IMR-90 (cell line): ENCODE measurements around the gene ITPR3. TPM values are rescaled to one million over a fixed set of nuclear protein-coding genes. Genes with fewer than 3 reads are reported as not detected.

Source experiments
- ATAC-seq: fragments of 200-7000 bp; cut with Tn5 transposase; 2 replicates; pipeline ENCODE4 v1.9.1; 2020; ENCODE audit warnings: low read depth, mild to moderate bottlenecking, moderate library complexity
- BruUV-seq: library from RNA; stranded (reverse); fragments of 400-500 nt; replicated peaks from 2 replicates; lab custom pipeline; 2021; lab: Mats Ljungman, UMichigan
- CTCF ChIA-PET: fragments of 300-600 bp; formaldehyde crosslinking; extraction: SDS; loops from one replicate; lab custom pipeline; 2021; ENCODE audit warnings: antibody characterized with exemption; lab: Yijun Ruan, JAX
- POLR2A ChIA-PET: fragments of 300-600 bp; sonication (Branson Sonifier 250); formaldehyde crosslinking; loops from one replicate; lab custom pipeline; 2022; ENCODE audit warnings: antibody characterized with exemption; ENCODE audit not compliant: unreplicated experiment; lab: Charles Lee
- DNase-seq: peaks from one replicate; pipeline ENCODE4 v3.0.0; 2013
- H2AFZ ChIP-seq: replicated peaks from 2 replicates; pipeline ENCODE3; 2013; ENCODE audit warnings: low read length, mild to moderate bottlenecking; ENCODE audit not compliant: poor library complexity
- H2AK5ac ChIP-seq: 2 replicates; pipeline ENCODE4 v1.6.1; 2013; ENCODE audit warnings: low read depth, low read length, inconsistent platforms
- H2AK9ac ChIP-seq: replicated peaks from 2 replicates; pipeline ENCODE3; 2013; ENCODE audit warnings: mild to moderate bottlenecking, low read depth, low read length, moderate library complexity; ENCODE audit not compliant: poor library complexity
- H2BK120ac ChIP-seq: 2 replicates; pipeline ENCODE4 v1.6.1; 2013; ENCODE audit warnings: low read depth, low read length, inconsistent platforms
- H2BK15ac ChIP-seq: 3 replicates; pipeline ENCODE4 v1.6.1; 2013; ENCODE audit warnings: low read depth, low read length, inconsistent platforms
- H2BK20ac ChIP-seq: 2 replicates; pipeline ENCODE4 v1.6.1; 2013; ENCODE audit warnings: low read depth, mild to moderate bottlenecking, inconsistent platforms, low read length, moderate library complexity
- H2BK5ac ChIP-seq: 2 replicates; pipeline ENCODE4 v1.6.1; 2013; ENCODE audit warnings: mild to moderate bottlenecking, low read depth, low read length, inconsistent platforms; ENCODE audit not compliant: poor library complexity, severe bottlenecking
- H3K14ac ChIP-seq: replicated peaks from 2 replicates; pipeline ENCODE4 v1.6.1; 2013; ENCODE audit warnings: low read depth, low read length, inconsistent platforms
- H3K18ac ChIP-seq: 2 replicates; pipeline ENCODE4 v1.6.1; 2013; ENCODE audit warnings: low read depth, low read length, control low read depth
- H3K23ac ChIP-seq: 2 replicates; pipeline ENCODE4 v1.6.1; 2013; ENCODE audit warnings: low read depth, low read length, inconsistent platforms
- H3K27ac ChIP-seq: 2 replicates; pipeline ENCODE4 v1.5.1; 2013; ENCODE audit warnings: mild to moderate bottlenecking, control low read depth, low read length; ENCODE audit not compliant: insufficient read depth
- H3K27me3 ChIP-seq: 2 replicates; pipeline ENCODE4 v1.6.1; 2013; ENCODE audit warnings: low read length; ENCODE audit not compliant: control insufficient read depth, insufficient read depth
- H3K36me3 ChIP-seq: 2 replicates; pipeline ENCODE4 v1.6.1; 2013; ENCODE audit warnings: low read length, mixed read lengths; ENCODE audit not compliant: control insufficient read depth, insufficient read depth
- H3K4ac ChIP-seq: 2 replicates; pipeline ENCODE4 v1.6.1; 2013; ENCODE audit warnings: low read depth, low read length, inconsistent platforms
- H3K4me1 ChIP-seq: 2 replicates; pipeline ENCODE4 v1.6.1; 2013; ENCODE audit warnings: low read length, mixed read lengths; ENCODE audit not compliant: control insufficient read depth, insufficient read depth
- H3K4me2 ChIP-seq: 2 replicates; pipeline ENCODE4 v1.6.1; 2013; ENCODE audit warnings: low read depth, mild to moderate bottlenecking, control low read depth, low read length, moderate library complexity
- H3K4me3 ChIP-seq: 2 replicates; pipeline ENCODE4 v1.5.1; 2013; ENCODE audit warnings: low read depth, mild to moderate bottlenecking, control low read depth, low read length, moderate library complexity; ENCODE audit not compliant: insufficient read depth
- H3K56ac ChIP-seq: 2 replicates; pipeline ENCODE4 v1.6.1; 2013; ENCODE audit warnings: low read length, inconsistent platforms; ENCODE audit not compliant: insufficient read depth; ENCODE audit errors: extremely low read depth
- H3K79me1 ChIP-seq, 2 experiments: 2 replicates each; pipeline ENCODE4 v1.6.1; 2013; ENCODE audit warnings: low read length in 2 of 2, inconsistent platforms in 1 of 2, low read depth in 1 of 2
- H3K9ac ChIP-seq: 2 replicates; pipeline ENCODE4 v1.6.1; 2013; ENCODE audit warnings: low read depth, low read length, control low read depth
- H3K9me1 ChIP-seq: 2 replicates; pipeline ENCODE4 v1.6.1; 2013; ENCODE audit warnings: low read length, inconsistent platforms; ENCODE audit not compliant: insufficient read depth
- H3K9me3 ChIP-seq: 2 replicates; pipeline ENCODE4 v1.6.1; 2013; ENCODE audit warnings: low read length; ENCODE audit not compliant: control insufficient read depth, insufficient read depth
- H4K20me1 ChIP-seq: 2 replicates; pipeline ENCODE4 v1.6.1; 2013; ENCODE audit warnings: low read length, inconsistent platforms; ENCODE audit not compliant: insufficient read depth
- H4K5ac ChIP-seq: 2 replicates; pipeline ENCODE4 v1.6.1; 2013; ENCODE audit warnings: mild to moderate bottlenecking, low read depth, low read length, control low read depth
- H4K8ac ChIP-seq, 2 experiments: 2 replicates each; pipeline ENCODE4 v1.6.1; 2013; ENCODE audit warnings: low read depth in 2 of 2, low read length in 2 of 2, control low read depth in 1 of 2, inconsistent platforms in 1 of 2
- H4K91ac ChIP-seq: 2 replicates; pipeline ENCODE4 v1.6.1; 2013; ENCODE audit warnings: low read depth, low read length, inconsistent platforms; ENCODE audit not compliant: insufficient read depth
- BHLHE40 ChIP-seq: fragments of 150-350 bp; IDR thresholded peaks from 2 replicates; pipeline ENCODE4 v1.6.1; 2016; ENCODE audit warnings: mild to moderate bottlenecking, low read depth, low read length
- CHD1 ChIP-seq: IDR thresholded peaks from 2 replicates; pipeline ENCODE4 v1.6.1; 2012; ENCODE audit warnings: low read depth, low read length, improper control_type of control experiment
- CTCF ChIP-seq: conservative IDR thresholded peaks from 2 replicates; pipeline ENCODE4 v1.5.1; 2012; ENCODE audit warnings: mild to moderate bottlenecking, low read depth, low read length, improper control_type of control experiment
- ELK1 ChIP-seq: fragments of 150-350 bp; IDR thresholded peaks from 2 replicates; pipeline ENCODE4 v1.6.1; 2016; ENCODE audit warnings: low read depth, mild to moderate bottlenecking, low read length, moderate library complexity, borderline replicate concordance
- MAFK ChIP-seq: IDR thresholded peaks from 2 replicates; pipeline ENCODE4 v1.6.1; 2012; ENCODE audit warnings: low read depth, low read length, improper control_type of control experiment
- NFE2L2 ChIP-seq: fragments of 150-350 bp; IDR thresholded peaks from 2 replicates; pipeline ENCODE4 v1.6.1; 2016; ENCODE audit warnings: low read depth, mild to moderate bottlenecking, low read length
- POLR2A ChIP-seq: IDR thresholded peaks from 2 replicates; pipeline ENCODE4 v1.6.1; 2012; ENCODE audit warnings: mild to moderate bottlenecking, low read depth, low read length
- RAD21 ChIP-seq: IDR thresholded peaks from 2 replicates; pipeline ENCODE4 v1.6.1; 2012; ENCODE audit warnings: low read length, improper control_type of control experiment
- RFX5 ChIP-seq: IDR thresholded peaks from 2 replicates; pipeline ENCODE4 v1.8.0; 2012; ENCODE audit warnings: low read depth, mild to moderate bottlenecking, low read length, moderate library complexity
- SMC3 ChIP-seq: fragments of 150-350 bp; IDR thresholded peaks from 2 replicates; pipeline ENCODE4 v1.6.1; 2016; ENCODE audit warnings: low read depth, mild to moderate bottlenecking, antibody characterized with exemption, low read length, moderate library complexity
- USF2 ChIP-seq: fragments of 150-350 bp; IDR thresholded peaks from 2 replicates; pipeline ENCODE4 v1.6.1; 2017; ENCODE audit warnings: mild to moderate bottlenecking, antibody characterized with exemption, low read length, low read depth
- WGBS, 2 experiments: methylation state at CpG; one replicate each; pipeline versions ENCODE4 v1.1.5 to v1.1.7; 2013; ENCODE audit warnings: missing lambda C conversion rate in 2 of 2; ENCODE audit not compliant: insufficient read length in 1 of 2; ENCODE audit errors: extremely low coverage in 2 of 2; 5-methylcytosine and 5-hydroxymethylcytosine counted together
- dilution Hi-C: fragments of 300-500 bp; cut with HindIII; formaldehyde crosslinking; loops from one replicate; pipeline ENCODE4 v1.14.3; 2018; ENCODE audit warnings: low sequenced_read_pairs; ENCODE audit not compliant: unreplicated experiment
- in situ Hi-C: fragments of 300-500 bp; cut with MboI; formaldehyde crosslinking; loops from 3 replicates; pipeline ENCODE4 v1.14.3; 2019; ENCODE audit warnings: low sequenced_read_pairs, inconsistent platforms, mixed read lengths
- intact Hi-C: fragments of 100-400 bp; cut with micrococcal nuclease; formaldehyde crosslinking; loops from 2 replicates; pipeline ENCODE4 v1.10.0; 2022
- polyA plus RNA-seq, 3 experiments: library from polyadenylated mRNA; depleted of rRNA; stranded (reverse); fragments of >200 nt; gene quantifications; 2 replicates each; pipeline ENCODE4 v1.2.3, GENCODE V29; 2012; ENCODE audit warnings: low replicate concordance in 1 of 3
- total RNA-seq: library from RNA; depleted of rRNA; stranded (reverse); fragments of >200 nt; gene quantifications from 2 replicates; pipeline ENCODE4 v1.2.3, GENCODE V29; 2012

ITPR3 gene
- total and polyA plus RNA-seq, 2 of the 4 experiments (the other 2 are of a cell fraction): 1.6 to 3.7 TPM

- H2BK120ac ChIP-seq: 0 out of 2 replicates have a peak within 1 kb of the TSS, but pooled peaks have one; percentile 59
- peaks cover 3% of the 10 kb centered on the region; the same call in 1 of the 2 replicates for H4K20me1 ChIP-seq
- peak within 1 kb of the TSS; percentile 88 for H3K56ac ChIP-seq
- ChIA-PET CTCF (interaction anchor here (0.6 kb wide), 1 partner anchor 813 kb away, joined by 3 read pairs; no protein-coding TSS in a partner anchor), POLR2A (interaction anchor here (0.6 kb wide), 1 partner anchor 202 kb away, joined by 3 read pairs; no protein-coding TSS in a partner anchor)
- H3K4me1 ChIP-seq: peaks cover 6% of the 10 kb centered on the region
- peak within 1 kb of the TSS; percentile 91 for H3K4me3 ChIP-seq
- peak within 1 kb of the TSS; percentile 80 for H3K27ac ChIP-seq
- in situ Hi-C loops (loop anchor here (10.0 kb wide), 2 partner anchors 185 to 575 kb away; no protein-coding TSS in a partner anchor), dilution Hi-C loops (no loop called here), intact Hi-C loops (no loop called here)
- no peaks in the 10 kb centered on the region for H3K9me3 ChIP-seq
- peak within 1 kb of the TSS; percentile 94 for H3K4me2 ChIP-seq
- peak within 1 kb of the TSS; percentile 98 for H2AK9ac ChIP-seq
- ATAC-seq (peak; percentile 99), DNase-seq (peak; percentile 89)
- H2BK15ac ChIP-seq: no peak within 1 kb of the TSS; the same call in 2 of the 3 replicates
- peaks cover 11 to 37% of the 10 kb centered on the region in 2 experiments for H3K79me1 ChIP-seq
- H4K91ac ChIP-seq: peak within 1 kb of the TSS; percentile 24; the same call in 1 of the 2 replicates
- H3K27me3 ChIP-seq: no peaks in the 10 kb centered on the region
- peak within 1 kb of the TSS; percentile 93 for H2AFZ ChIP-seq
- peak within 1 kb of the TSS; percentile 91 for H3K23ac ChIP-seq
- H2AK5ac ChIP-seq: peak within 1 kb of the TSS; percentile 77
- peak within 1 kb of the TSS; percentile 90 for H3K4ac ChIP-seq
- H2BK5ac ChIP-seq: peak within 1 kb of the TSS; percentile 67
- H3K9ac ChIP-seq: peak within 1 kb of the TSS; percentile 88
- WGBS, 2 experiments: 0% methylated on average over 1 of the region's 24 CpGs; no CpG with 5 or more reads in 1 of the 2 experiments
- H4K5ac ChIP-seq: peak within 1 kb of the TSS; percentile 79
- no peak within 1 kb of the TSS for H2BK20ac ChIP-seq
- H3K9me1 ChIP-seq: peaks cover 6% of the 10 kb centered on the region; the same call in 1 of the 2 replicates
- TF ChIP-seq ELK1: no peak
- no peak for TF ChIP-seq BHLHE40
- peak; percentile 54; the same call in 1 of the 2 replicates for TF ChIP-seq POLR2A
- TF ChIP-seq MAFK: no peak
- no peak for TF ChIP-seq CHD1
- TF ChIP-seq RFX5: no peak
- 0 out of 2 replicates have a peak, but pooled peaks have one; percentile 16 for TF ChIP-seq SMC3
- peak; percentile 55 for TF ChIP-seq CTCF
- TF ChIP-seq RAD21: peak; percentile 26; the same call in 1 of the 2 replicates
- no peak for TF ChIP-seq USF2
- TF ChIP-seq NFE2L2: no peak
- H3K18ac ChIP-seq: no peak within 1 kb of the TSS
- no TSS peak for BruUV-seq
- H4K8ac ChIP-seq: peak within 1 kb of the TSS; percentile 5 to 96
- peak within 1 kb of the TSS; percentile 86 for H3K14ac ChIP-seq
- H3K36me3 ChIP-seq: peaks cover 18% of the 10 kb centered on the region
Observed at GRCh38 chr6:33579828-33580714, 41.1 kb upstream of the ITPR3 start, which contains the start of gene BAK1. BAK1 (minus strand) TSS chr6:33580276; CDS start chr6:33577604, 2,672 bp downstream.
